ENCODE data around the gene SLC66A2.
"Not testable (repeated sequence)": the region's sequence is repeated elsewhere in the genome, so short reads cannot be mapped to it uniquely, and the experiment has no call there.

Gene SLC66A2

DNA sequence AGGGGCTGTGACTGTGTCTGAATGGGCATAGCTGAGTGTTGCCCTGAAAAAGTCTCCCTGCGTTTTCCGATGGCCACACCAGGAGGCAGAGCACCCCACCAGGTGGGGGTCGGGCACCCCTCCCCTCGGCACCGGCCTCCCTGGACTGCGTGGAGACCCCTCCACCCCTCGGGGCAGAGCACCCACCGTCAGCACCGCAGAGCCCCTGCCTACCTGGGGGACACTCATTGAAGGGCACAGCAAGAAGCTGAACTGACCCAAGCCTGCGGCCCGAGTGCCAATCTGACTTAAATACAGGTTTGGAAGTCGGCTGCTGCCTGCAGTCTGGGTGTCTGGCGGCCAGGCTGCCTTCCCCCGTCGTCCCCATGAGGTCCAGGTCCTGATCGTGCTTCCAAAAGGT, 83.8 kb downstream of the SLC66A2 start:
- DNase-seq (ENCODE audit: low read depth in 1 of 2, low spot score in 1 of 2) = no peak
- TF ChIP-seq, protein P1, sequence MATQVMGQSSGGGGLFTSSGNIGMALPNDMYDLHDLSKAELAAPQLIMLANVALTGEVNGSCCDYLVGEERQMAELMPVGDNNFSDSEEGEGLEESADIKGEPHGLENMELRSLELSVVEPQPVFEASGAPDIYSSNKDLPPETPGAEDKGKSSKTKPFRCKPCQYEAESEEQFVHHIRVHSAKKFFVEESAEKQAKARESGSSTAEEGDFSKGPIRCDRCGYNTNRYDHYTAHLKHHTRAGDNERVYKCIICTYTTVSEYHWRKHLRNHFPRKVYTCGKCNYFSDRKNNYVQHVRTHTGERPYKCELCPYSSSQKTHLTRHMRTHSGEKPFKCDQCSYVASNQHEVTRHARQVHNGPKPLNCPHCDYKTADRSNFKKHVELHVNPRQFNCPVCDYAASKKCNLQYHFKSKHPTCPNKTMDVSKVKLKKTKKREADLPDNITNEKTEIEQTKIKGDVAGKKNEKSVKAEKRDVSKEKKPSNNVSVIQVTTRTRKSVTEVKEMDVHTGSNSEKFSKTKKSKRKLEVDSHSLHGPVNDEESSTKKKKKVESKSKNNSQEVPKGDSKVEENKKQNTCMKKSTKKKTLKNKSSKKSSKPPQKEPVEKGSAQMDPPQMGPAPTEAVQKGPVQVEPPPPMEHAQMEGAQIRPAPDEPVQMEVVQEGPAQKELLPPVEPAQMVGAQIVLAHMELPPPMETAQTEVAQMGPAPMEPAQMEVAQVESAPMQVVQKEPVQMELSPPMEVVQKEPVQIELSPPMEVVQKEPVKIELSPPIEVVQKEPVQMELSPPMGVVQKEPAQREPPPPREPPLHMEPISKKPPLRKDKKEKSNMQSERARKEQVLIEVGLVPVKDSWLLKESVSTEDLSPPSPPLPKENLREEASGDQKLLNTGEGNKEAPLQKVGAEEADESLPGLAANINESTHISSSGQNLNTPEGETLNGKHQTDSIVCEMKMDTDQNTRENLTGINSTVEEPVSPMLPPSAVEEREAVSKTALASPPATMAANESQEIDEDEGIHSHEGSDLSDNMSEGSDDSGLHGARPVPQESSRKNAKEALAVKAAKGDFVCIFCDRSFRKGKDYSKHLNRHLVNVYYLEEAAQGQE (IDR thresholded peaks at IDR 0.05; ENCODE audit: insufficient replicate concordance, low read depth) = no peak
- TF ChIP-seq SPI1 (IDR thresholded peaks at IDR 0.05; ENCODE audit: borderline replicate concordance, low read depth) = no peak
- TF ChIP-seq GABPA (IDR thresholded peaks at IDR 0.05; ENCODE audit: low read depth) = no peak
- TF ChIP-seq, protein P2, sequence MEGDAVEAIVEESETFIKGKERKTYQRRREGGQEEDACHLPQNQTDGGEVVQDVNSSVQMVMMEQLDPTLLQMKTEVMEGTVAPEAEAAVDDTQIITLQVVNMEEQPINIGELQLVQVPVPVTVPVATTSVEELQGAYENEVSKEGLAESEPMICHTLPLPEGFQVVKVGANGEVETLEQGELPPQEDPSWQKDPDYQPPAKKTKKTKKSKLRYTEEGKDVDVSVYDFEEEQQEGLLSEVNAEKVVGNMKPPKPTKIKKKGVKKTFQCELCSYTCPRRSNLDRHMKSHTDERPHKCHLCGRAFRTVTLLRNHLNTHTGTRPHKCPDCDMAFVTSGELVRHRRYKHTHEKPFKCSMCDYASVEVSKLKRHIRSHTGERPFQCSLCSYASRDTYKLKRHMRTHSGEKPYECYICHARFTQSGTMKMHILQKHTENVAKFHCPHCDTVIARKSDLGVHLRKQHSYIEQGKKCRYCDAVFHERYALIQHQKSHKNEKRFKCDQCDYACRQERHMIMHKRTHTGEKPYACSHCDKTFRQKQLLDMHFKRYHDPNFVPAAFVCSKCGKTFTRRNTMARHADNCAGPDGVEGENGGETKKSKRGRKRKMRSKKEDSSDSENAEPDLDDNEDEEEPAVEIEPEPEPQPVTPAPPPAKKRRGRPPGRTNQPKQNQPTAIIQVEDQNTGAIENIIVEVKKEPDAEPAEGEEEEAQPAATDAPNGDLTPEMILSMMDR (IDR thresholded peaks at IDR 0.05; ENCODE audit: insufficient read depth, low read length) = no peak
- no peak for TF ChIP-seq POLR2AphosphoS5 (IDR thresholded peaks at IDR 0.05; ENCODE audit: low read depth)
- H3K27me3 ChIP-seq (ENCODE audit: insufficient read depth, poor library complexity, severe bottlenecking) = no peaks in the 10 kb centered on the region
- H3K27ac ChIP-seq (replicated peaks) = no peak overlapping the region
- H3K4me3 ChIP-seq (replicated peaks; ENCODE audit: insufficient read depth, low read length) = no peak overlapping the region

DNA sequence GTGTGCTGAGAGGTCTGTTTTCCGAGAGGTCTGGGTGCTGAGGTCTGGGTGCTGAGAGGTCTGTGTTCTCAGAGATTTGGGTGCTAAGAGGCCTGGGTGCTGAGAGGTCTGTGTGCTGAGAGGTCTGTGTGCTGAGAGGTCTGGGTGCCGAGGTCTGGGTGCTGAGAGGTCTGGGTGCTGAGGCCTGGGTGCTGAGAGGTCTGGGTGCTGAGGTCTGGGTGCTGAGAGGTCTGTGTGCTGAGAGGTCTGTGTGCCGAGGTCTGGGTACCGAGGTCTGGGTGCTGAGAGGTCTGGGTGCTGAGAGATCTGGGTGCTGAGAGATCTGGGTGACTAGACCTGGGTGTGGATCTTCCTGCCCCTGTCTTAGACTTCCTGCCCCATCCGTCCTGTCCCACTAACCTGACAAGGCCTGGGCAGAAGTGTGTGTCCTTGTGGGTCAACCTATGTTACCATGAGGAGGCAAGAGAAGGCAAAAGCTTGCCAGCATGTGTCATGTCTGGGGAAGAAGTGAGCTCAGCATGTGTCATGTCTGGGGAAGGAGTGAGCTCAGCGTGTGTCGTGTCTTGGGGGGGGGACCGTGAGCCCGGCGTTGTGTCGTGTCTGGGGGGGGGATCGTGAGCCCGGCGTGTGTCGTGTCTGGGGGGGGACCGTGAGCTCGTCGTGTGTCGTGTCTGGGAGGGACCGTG, 84.4 kb downstream of the SLC66A2 start:
- DNase-seq (ENCODE audit: low read depth in 1 of 2, low spot score in 1 of 2) = no peak
- TF ChIP-seq, protein P1 (IDR thresholded peaks at IDR 0.05; ENCODE audit: insufficient replicate concordance, low read depth) = no peak
- H3K27ac ChIP-seq (replicated peaks) = no peak overlapping the region
- H3K27me3 ChIP-seq (ENCODE audit: insufficient read depth, poor library complexity, severe bottlenecking) = no peaks in the 10 kb centered on the region
- no peak overlapping the region for H3K4me3 ChIP-seq (replicated peaks; ENCODE audit: insufficient read depth, low read length)

DNA sequence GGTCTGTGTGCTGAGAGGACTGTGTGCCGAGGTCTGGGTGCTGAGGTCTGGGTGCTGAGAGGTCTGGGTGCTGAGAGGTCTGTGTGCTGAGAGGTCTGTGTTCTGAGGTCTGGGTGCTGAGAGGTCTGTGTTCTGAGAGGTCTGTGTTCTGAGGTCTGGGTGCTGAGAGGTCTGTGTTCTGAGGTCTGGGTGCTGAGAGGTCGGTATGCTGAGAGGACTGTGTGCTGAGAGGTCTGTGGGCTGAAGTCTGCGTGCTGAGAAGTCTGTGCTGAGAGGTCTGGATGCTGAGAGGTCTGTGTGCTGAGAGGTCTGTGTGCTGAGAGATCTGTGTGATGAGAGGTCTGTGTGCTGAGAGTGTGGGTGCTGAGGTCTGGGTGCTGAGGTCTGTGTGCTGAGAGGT, 85.5 kb downstream of the SLC66A2 start:
- H3K27ac ChIP-seq (replicated peaks); H3K27me3 ChIP-seq (ENCODE audit: insufficient read depth, poor library complexity, severe bottlenecking); H3K4me3 ChIP-seq (replicated peaks; ENCODE audit: insufficient read depth, low read length); DNase-seq (ENCODE audit: low read depth in 1 of 2, low spot score in 1 of 2): not testable (repeated sequence)

DNA sequence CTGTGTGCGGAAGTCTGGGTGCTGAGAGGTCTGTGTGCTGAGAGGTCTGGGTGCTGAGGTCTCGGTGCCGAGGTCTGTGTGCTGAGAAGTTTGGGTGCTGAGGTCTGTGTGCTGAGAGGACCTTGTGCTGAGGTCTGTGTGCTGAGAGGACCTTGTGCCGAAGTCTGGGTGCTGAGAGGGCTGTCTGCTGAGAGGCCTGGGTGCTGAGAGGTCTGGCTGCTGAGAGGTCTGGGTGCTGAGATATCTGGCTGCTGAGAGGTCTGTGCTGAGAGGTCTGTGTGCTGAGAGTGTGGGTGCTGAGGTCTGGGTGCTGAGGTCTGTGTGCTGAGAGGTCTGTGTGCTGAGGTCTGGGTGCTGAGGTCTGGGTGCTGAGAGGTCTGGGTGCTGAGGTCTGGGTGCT, 86.5 kb downstream of the SLC66A2 start:
- not testable (repeated sequence) for H3K27ac ChIP-seq (replicated peaks); H3K4me3 ChIP-seq (replicated peaks; ENCODE audit: insufficient read depth, low read length); H3K27me3 ChIP-seq (ENCODE audit: insufficient read depth, poor library complexity, severe bottlenecking); DNase-seq (ENCODE audit: low read depth in 1 of 2, low spot score in 1 of 2)

DNA sequence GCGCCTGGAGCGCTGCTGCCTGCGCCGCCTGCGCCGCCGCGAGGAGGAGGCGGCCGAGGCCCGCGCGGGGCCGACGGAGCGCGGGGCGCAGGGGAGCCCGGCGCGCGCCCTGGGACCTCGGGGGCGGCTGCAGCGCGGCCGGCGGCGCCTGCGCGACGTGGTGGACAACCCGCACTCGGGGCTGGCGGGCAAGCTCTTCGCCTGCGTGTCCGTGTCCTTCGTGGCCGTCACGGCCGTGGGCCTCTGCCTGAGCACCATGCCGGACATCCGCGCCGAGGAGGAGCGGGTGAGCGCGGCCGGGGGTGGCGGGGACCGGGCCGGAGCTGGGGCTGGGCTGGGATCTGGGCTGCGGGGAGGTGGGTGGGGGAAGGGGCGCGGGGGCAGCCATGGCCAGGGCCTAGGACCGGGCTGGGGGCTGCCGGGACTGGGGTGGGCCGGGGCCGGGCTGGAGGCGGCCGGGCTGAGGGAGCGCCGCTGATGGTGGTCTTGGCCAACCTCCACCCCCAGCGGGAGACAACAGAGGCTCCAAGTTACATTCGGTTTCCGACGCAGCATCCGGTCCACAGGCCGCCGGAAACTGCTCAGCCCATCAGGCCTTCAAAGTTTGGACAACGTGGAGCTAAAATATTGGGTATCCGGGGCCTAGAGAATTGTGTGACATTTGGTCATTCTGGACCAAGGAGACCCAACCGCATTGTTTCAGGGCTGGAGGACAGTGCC, 87.3 kb downstream of the SLC66A2 start:
- TF ChIP-seq, protein P1 (IDR thresholded peaks at IDR 0.05; ENCODE audit: insufficient replicate concordance, low read depth) = no peak
- TF ChIP-seq POLR2AphosphoS5 (IDR thresholded peaks at IDR 0.05; ENCODE audit: low read depth) = no peak
- TF ChIP-seq SPI1 (IDR thresholded peaks at IDR 0.05; ENCODE audit: borderline replicate concordance, low read depth) = no peak
- TF ChIP-seq GABPA (IDR thresholded peaks at IDR 0.05; ENCODE audit: low read depth) = no peak
- TF ChIP-seq, protein P2 (IDR thresholded peaks at IDR 0.05; ENCODE audit: insufficient read depth, low read length) = no peak
- Histone ChIP-seq H3K27me3 (ENCODE audit: insufficient read depth, poor library complexity, severe bottlenecking) (no peaks in the 10 kb centered on the region), H3K27ac (replicated peaks) (no peak overlapping the region), H3K4me3 (replicated peaks; ENCODE audit: insufficient read depth, low read length) (no peak overlapping the region)
- no peak for DNase-seq (ENCODE audit: low read depth in 1 of 2, low spot score in 1 of 2)
